GM20000 (cell line): Measurements from ENCODE around the gene ADRA2C.

Experiments
- DNase-seq: peaks from one replicate; pipeline ENCODE4 v3.0.0; 2012; ENCODE audit warnings: low spot score
- CTCF ChIP-seq: IDR thresholded peaks from 2 replicates; pipeline ENCODE4 v1.5.1; 2012; ENCODE audit warnings: mild to moderate bottlenecking, control low read depth; ENCODE audit errors: extremely low read depth, missing control alignments

Gene ADRA2C

GRCh38 chr4:3744232-3744631 lies 22.0 kb upstream of the ADRA2C start:
- no peak for DNase-seq
- no peak for TF ChIP-seq CTCF

- no peak for TF ChIP-seq CTCF
- no peak for DNase-seq
Measured at GRCh38 chr4:3744901-3745300, 21.3 kb upstream of the ADRA2C start.

- no peak for DNase-seq
- no peak for TF ChIP-seq CTCF
Measured at GRCh38 chr4:3745886-3746656, 20.1 kb upstream of the ADRA2C start.

- DNase-seq, result no peak
- no peak for TF ChIP-seq CTCF
Measured at GRCh38 chr4:3746701-3747580, 19.2 kb upstream of the ADRA2C start.

- no peak for DNase-seq
- peak; percentile 14 for TF ChIP-seq CTCF
Measured at GRCh38 chr4:3747581-3747904, 18.6 kb upstream of the ADRA2C start.

- no peak for DNase-seq
- TF ChIP-seq CTCF, result no peak
Measured at GRCh38 chr4:3748136-3748898, 17.9 kb upstream of the ADRA2C start.
